CD14-positive monocyte (primary cell): ENCODE data around the gene DOCK8. TPM values are rescaled to one million over a fixed set of nuclear protein-coding genes. Genes with fewer than 3 reads are reported as not detected.
A peak's percentile ranks its signal among the peaks of the same experiment; 100 is the strongest.
"Not testable (repeated sequence)": the region's sequence is repeated elsewhere in the genome, so short reads cannot be mapped to it uniquely, and the experiment has no call there.

Experiments
- DNase-seq, 3 donors: peaks; one replicate each; pipeline ENCODE4 v3.0.0-alpha.2; 2011 to 2022
- H2AFZ ChIP-seq: 2 replicates; pipeline ENCODE4 v1.6.0; 2012; ENCODE audit warnings: mild to moderate bottlenecking, low read depth, low read length, inconsistent platforms; ENCODE audit not compliant: insufficient read depth, poor library complexity, severe bottlenecking
- H3K27ac ChIP-seq, 2 donors: 1 replicate in 1 of 2; 2 replicates in 1 of 2; pipeline ENCODE4 v1.5.1; 2012 to 2013; ENCODE audit warnings: low read length in 2 of 2, control low read depth in 1 of 2, inconsistent platforms in 1 of 2, low read depth in 1 of 2, mild to moderate bottlenecking in 1 of 2
- H3K27me3 ChIP-seq, 2 donors: one replicate each; pipeline versions ENCODE4 v1.6.0 to v1.6.1; 2011 to 2013; ENCODE audit warnings: low read length in 2 of 2; ENCODE audit not compliant: control insufficient read depth in 2 of 2, insufficient read depth in 2 of 2
- H3K36me3 ChIP-seq, 2 donors: replicated peaks in 1 of 2; 1 replicate in 1 of 2; 2 replicates in 1 of 2; pipeline versions ENCODE4 v1.5.1 to v1.6.1; 2012 to 2013; ENCODE audit warnings: low read length in 2 of 2, control low read depth in 1 of 2, inconsistent platforms in 1 of 2, mild to moderate bottlenecking in 1 of 2; ENCODE audit not compliant: insufficient read depth in 2 of 2, control insufficient read depth in 1 of 2
- H3K4me1 ChIP-seq, 2 donors: 1 replicate in 1 of 2; 2 replicates in 1 of 2; pipeline versions ENCODE4 v1.5.1 to v1.6.1; 2012 to 2013; ENCODE audit warnings: low read length in 2 of 2, control low read depth in 1 of 2, inconsistent platforms in 1 of 2, mild to moderate bottlenecking in 1 of 2, moderate library complexity in 1 of 2; ENCODE audit not compliant: insufficient read depth in 2 of 2, control insufficient read depth in 1 of 2
- H3K4me2 ChIP-seq: replicated peaks from 2 replicates; pipeline ENCODE3; 2012; ENCODE audit warnings: low read length, moderate library complexity, mild to moderate bottlenecking; ENCODE audit not compliant: poor library complexity, severe bottlenecking; ENCODE audit errors: extremely low read depth
- H3K4me3 ChIP-seq, 3 experiments: fragments of 200-600 bp in 1 of 3; sonication (generic) in 1 of 3; replicated peaks in 1 of 3; 1 replicate in 2 of 3; 2 replicates in 1 of 3; pipeline ENCODE4 v1.5.1; 2011 to 2013; ENCODE audit warnings: low read length in 3 of 3, mild to moderate bottlenecking in 3 of 3, control low read depth in 2 of 3, low read depth in 2 of 3, inconsistent platforms in 1 of 3, moderate library complexity in 1 of 3
- H3K79me2 ChIP-seq: 2 replicates; pipeline ENCODE4 v1.6.0; 2012; ENCODE audit warnings: mild to moderate bottlenecking, control low read depth, inconsistent platforms, low read length, moderate library complexity; ENCODE audit not compliant: insufficient read depth
- H3K9ac ChIP-seq: 2 replicates; pipeline ENCODE4 v1.6.0; 2017; ENCODE audit warnings: low read length, mild to moderate bottlenecking; ENCODE audit not compliant: insufficient read depth, poor library complexity, severe bottlenecking
- H3K9me3 ChIP-seq, 2 donors: replicated peaks in 1 of 2; 1 replicate in 1 of 2; 2 replicates in 1 of 2; pipeline versions ENCODE4 v1.5.1 to v1.6.1; 2012 to 2013; ENCODE audit warnings: low read length in 2 of 2, control low read depth in 1 of 2; ENCODE audit not compliant: control insufficient read depth in 1 of 2, insufficient read depth in 1 of 2
- H4K20me1 ChIP-seq: 2 replicates; pipeline ENCODE4 v1.6.0; 2012; ENCODE audit warnings: mild to moderate bottlenecking, low read length, control low read depth, moderate library complexity; ENCODE audit not compliant: insufficient read depth
- H3K27ac Mint-ChIP-seq, 7 donors: one replicate each; pipeline ENCODE4 v1.8.0; 2020; ENCODE audit warnings: mild to moderate bottlenecking in 7 of 7, mixed read lengths in 7 of 7, moderate library complexity in 6 of 7, inconsistent platforms in 2 of 7
- H3K27me3 Mint-ChIP-seq, 3 donors: one replicate each; pipeline ENCODE4 v1.8.0; 2021 to 2022; ENCODE audit warnings: low read depth in 3 of 3, mild to moderate bottlenecking in 3 of 3, mixed read lengths in 3 of 3, moderate library complexity in 3 of 3, inconsistent platforms in 1 of 3
- H3K36me3 Mint-ChIP-seq, 2 donors: one replicate each; pipeline ENCODE4 v1.8.0; 2020; ENCODE audit warnings: mixed read lengths in 2 of 2, inconsistent platforms in 1 of 2, mild to moderate bottlenecking in 1 of 2
- H3K4me1 Mint-ChIP-seq: one replicate; pipeline ENCODE4 v1.8.0; 2020; ENCODE audit warnings: mild to moderate bottlenecking, mixed read lengths
- H3K4me3 Mint-ChIP-seq, 2 donors: one replicate each; pipeline ENCODE4 v1.8.0; 2020; ENCODE audit warnings: mild to moderate bottlenecking in 2 of 2, mixed read lengths in 2 of 2, moderate library complexity in 1 of 2
- H3K9me3 Mint-ChIP-seq, 7 donors: one replicate each; pipeline ENCODE4 v1.8.0; 2020 to 2022; ENCODE audit warnings: mixed read lengths in 7 of 7, mild to moderate bottlenecking in 6 of 7, moderate library complexity in 6 of 7, inconsistent platforms in 2 of 7
- CTCF ChIP-seq: fragments of 200-600 bp; IDR thresholded peaks from one replicate; pipeline ENCODE4 v1.8.0; 2022; ENCODE audit warnings: antibody characterized with exemption, mild to moderate bottlenecking
- WGBS: methylation state at CpG from one replicate; pipeline ENCODE4 v1.1.5; 2013; ENCODE audit warnings: missing lambda C conversion rate; ENCODE audit not compliant: insufficient coverage; 5-methylcytosine and 5-hydroxymethylcytosine counted together
- intact Hi-C, 2 donors: fragments of 100-400 bp; cut with micrococcal nuclease; formaldehyde crosslinking; loops; one replicate each; pipeline versions ENCODE4 v1.15.0 to v1.15.1; 2023
- polyA plus RNA-seq, 3 donors: library from polyadenylated mRNA; depleted of rRNA in 1 of 3; unstranded in 2 of 3; stranded (reverse) in 1 of 3; fragments of 300-500 nt in 2 of 3; fragments of >200 nt in 1 of 3; fragmentation: Illumina TruSeq in 2 of 3; gene quantifications; 1 replicate in 2 of 3; 2 replicates in 1 of 3; pipeline ENCODE4 v1.2.3, GENCODE V29; 2012 to 2021

Gene DOCK8
- polyA plus RNA-seq, 3 donors = 46.8 to 100 (median 95.4) TPM

DNA sequence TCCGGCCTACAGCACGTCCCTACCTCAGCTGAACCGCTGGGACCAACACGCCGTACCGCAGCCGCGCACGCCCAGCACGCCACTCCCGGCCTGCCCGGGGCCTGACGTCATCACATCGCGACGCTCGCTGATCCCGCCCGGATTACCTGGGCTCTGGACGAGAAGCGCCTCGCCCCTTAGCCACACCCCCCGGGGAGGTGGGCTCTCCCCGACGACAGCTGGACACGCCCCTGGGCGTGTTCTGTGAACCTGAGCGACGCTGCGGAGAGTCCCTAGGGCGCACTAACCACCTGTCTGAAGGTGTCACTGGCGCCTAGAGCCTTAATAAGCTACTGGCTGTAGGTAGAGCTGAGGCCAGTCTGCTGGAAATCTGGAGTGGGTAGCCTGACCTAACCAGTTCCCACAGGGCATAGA lies 35.7 kb upstream of the DOCK8 start, which contains the start of gene ZNG1A:
ZNG1A (minus strand) TSS at position 87 of the 414 bp plus-strand sequence. CDS start 87 bp downstream, outside the sequence.
- H3K9me3 ChIP-seq, intact Hi-C loops, H3K4me1 ChIP-seq, H3K36me3 ChIP-seq, H3K4me1 Mint-ChIP-seq, H3K79me2 ChIP-seq, H3K27me3 Mint-ChIP-seq, H2AFZ ChIP-seq, H3K4me2 ChIP-seq, H3K9ac ChIP-seq, H3K9me3 Mint-ChIP-seq, H4K20me1 ChIP-seq, H3K27me3 ChIP-seq, H3K36me3 Mint-ChIP-seq: not testable (repeated sequence)
- no CpG with 5 or more reads among the region's 32 CpGs for WGBS
- peak within 1 kb of the TSS; percentile 39 to 48 (median 44) for H3K4me3 ChIP-seq
- H3K4me3 Mint-ChIP-seq = peak within 1 kb of the TSS; percentile 76 to 81
- peak within 1 kb of the TSS; percentile 75 to 94 (median 90) for H3K27ac Mint-ChIP-seq
- peak within 1 kb of the TSS in 1 of 2 donors; percentile 50 for H3K27ac ChIP-seq
- peak in 2 of 3 donors; percentile 42 to 57 for DNase-seq

DNA sequence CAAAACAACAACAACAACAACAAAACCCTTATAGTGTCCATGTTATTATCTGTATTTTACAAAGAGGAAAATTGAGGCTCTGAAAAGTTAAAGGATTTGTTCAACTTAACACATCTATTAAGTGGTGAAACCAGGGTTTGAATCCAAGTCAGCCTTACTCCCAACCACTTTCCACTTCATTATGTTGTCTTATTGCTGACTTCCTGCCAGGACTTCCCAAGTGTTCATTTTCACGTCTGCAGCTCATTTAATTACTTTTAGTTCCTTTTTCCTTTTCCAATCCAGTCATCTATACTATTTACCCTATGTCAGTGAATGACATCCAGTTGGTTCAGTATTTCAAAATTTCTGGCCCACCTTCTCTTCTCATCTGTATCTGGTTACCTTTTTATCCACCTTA lies 15.1 kb upstream of the DOCK8 start:
- H3K27ac ChIP-seq, H3K27me3 Mint-ChIP-seq, H3K36me3 ChIP-seq, H3K4me1 ChIP-seq, H2AFZ ChIP-seq, H3K36me3 Mint-ChIP-seq, H4K20me1 ChIP-seq, H3K4me1 Mint-ChIP-seq, H3K4me2 ChIP-seq, intact Hi-C loops, H3K9ac ChIP-seq, H3K9me3 Mint-ChIP-seq, H3K27me3 ChIP-seq, DNase-seq, H3K79me2 ChIP-seq, H3K4me3 Mint-ChIP-seq, H3K27ac Mint-ChIP-seq, H3K4me3 ChIP-seq, H3K9me3 ChIP-seq: not testable (repeated sequence)
- no CpG with 5 or more reads among the region's 1 CpG for WGBS

GRCh38 chr9:206481-206880 lies 8.2 kb upstream of the DOCK8 start:
- H3K4me2 ChIP-seq = no peak overlapping the region
- H3K36me3 ChIP-seq = no peaks in the 10 kb centered on the region
- H3K9ac ChIP-seq = no peak overlapping the region
- H3K9me3 Mint-ChIP-seq = peaks cover 0 to 3% (median 2%) of the 10 kb centered on the region in 7 donors
- peak overlapping the region in 5 of 7 donors; percentile 40 to 85 (median 67) for H3K27ac Mint-ChIP-seq
- H3K9me3 ChIP-seq = no peaks in the 10 kb centered on the region
- H3K79me2 ChIP-seq = no peaks in the 10 kb centered on the region
- no peaks in the 10 kb centered on the region for H3K27me3 ChIP-seq
- TF ChIP-seq CTCF = no peak
- H3K4me1 Mint-ChIP-seq = peaks cover 30% of the 10 kb centered on the region
- WGBS = no CpG with 5 or more reads among the region's 1 CpG
- H3K4me1 ChIP-seq = peaks cover 42 to 47% of the 10 kb centered on the region in 2 donors
- peaks cover 0 to 2% (median 0%) of the 10 kb centered on the region in 3 donors for H3K27me3 Mint-ChIP-seq
- H3K4me3 ChIP-seq = no peak overlapping the region
- H3K36me3 Mint-ChIP-seq = peaks cover 0 to 4% of the 10 kb centered on the region in 2 donors
- H3K27ac ChIP-seq = peak overlapping the region in 1 of 2 donors; percentile 26
- no peak overlapping the region for H3K4me3 Mint-ChIP-seq
- no peaks in the 10 kb centered on the region for H4K20me1 ChIP-seq
- intact Hi-C loops = no loop called here
- DNase-seq = peak in 2 of 3 donors; percentile 35 to 55
- no peak overlapping the region for H2AFZ ChIP-seq
